Gastroesophageal sphincter (tissue), 4 donors: ENCODE results near the gene IMPDH2. TPM values are rescaled to one million over a fixed set of nuclear protein-coding genes. Genes with fewer than 3 reads are reported as not detected.

Experiments used
- ATAC-seq: fragments of 150-250 bp; one replicate; pipeline ENCODE4 v1.9.1; 2016; ENCODE audit warnings: mild to moderate bottlenecking, moderate library complexity
- H3K27ac ChIP-seq, 4 donors: fragments of 200-600 bp; sonication (generic) in 3 of 4; 1 replicate in 3 of 4; 2 replicates in 1 of 4; pipeline ENCODE4 v1.5.1; 2016 to 2019
- H3K27me3 ChIP-seq: fragments of 200-600 bp; sonication (generic); one replicate; pipeline ENCODE4 v1.5.1; 2019
- H3K36me3 ChIP-seq, 2 donors: fragments of 200-600 bp; sonication (generic); one replicate each; pipeline ENCODE4 v1.5.1; 2019; ENCODE audit warnings: control low read depth in 1 of 2
- H3K4me1 ChIP-seq, 3 donors: fragments of 200-600 bp; sonication (generic); 1 replicate in 2 of 3; 2 replicates in 1 of 3; pipeline ENCODE4 v1.5.1; 2016 to 2019; ENCODE audit warnings: control low read depth in 2 of 3
- H3K4me3 ChIP-seq, 2 donors: fragments of 200-600 bp; sonication (generic); one replicate each; pipeline ENCODE4 v1.5.1; 2019; ENCODE audit warnings: mild to moderate bottlenecking in 1 of 2, moderate library complexity in 1 of 2
- H3K9me3 ChIP-seq, 3 donors: fragments of 200-600 bp; sonication (generic); one replicate each; pipeline ENCODE4 v1.5.1; 2017 to 2019; ENCODE audit warnings: control low read depth in 2 of 3
- EP300 ChIP-seq: sonication (generic); formaldehyde crosslinking; IDR thresholded peaks from one replicate; pipeline ENCODE4 v1.6.1; 2017; ENCODE audit warnings: antibody characterized with exemption, mild to moderate bottlenecking
- POLR2A ChIP-seq, 2 donors: fragments of 450-650 bp; IDR thresholded peaks; one replicate each; pipeline ENCODE4 v1.6.1; 2017; ENCODE audit warnings: antibody characterized with exemption in 2 of 2, mild to moderate bottlenecking in 2 of 2, moderate library complexity in 1 of 2
- POLR2AphosphoS5 ChIP-seq: sonication (generic); formaldehyde crosslinking; IDR thresholded peaks from one replicate; pipeline ENCODE4 v1.6.1; 2017; ENCODE audit warnings: antibody characterized with exemption
- WGBS, 2 donors: methylation state at CpG; one replicate each; pipeline ENCODE4 v1.1.5; 2018; ENCODE audit warnings: low coverage in 1 of 2; 5-methylcytosine and 5-hydroxymethylcytosine counted together
- small RNA-seq, 4 donors: library from RNA; depleted of rRNA; stranded (forward); fragments of <200 nt; gene quantifications; one replicate each; pipeline ENCODE3, GENCODE V24; 2016
- total RNA-seq, 4 donors: library from RNA; depleted of rRNA; stranded (reverse); fragments of >200 nt; gene quantifications; one replicate each; pipeline ENCODE4 v1.1.0, GENCODE V29; 2016
- TF ChIP-seq, protein P1 (sequence below), 4 experiments: fragments of 200-600 bp in 2 of 4; fragments of 450-650 bp in 2 of 4; sonication (generic) in 1 of 4; IDR thresholded peaks; one replicate each; pipeline ENCODE4 v1.5.1; 2017 to 2019; ENCODE audit warnings: antibody characterized with exemption in 4 of 4, mild to moderate bottlenecking in 2 of 4, moderate library complexity in 2 of 4

The IMPDH2 gene
- total RNA-seq, 4 donors from 2014 or later = 89.8 to 179 (median 118) TPM

GRCh38 chr3:48979451-48979850, 49.7 kb downstream of the IMPDH2 start:
- TF ChIP-seq POLR2AphosphoS5 = no peak
- no peak for TF ChIP-seq POLR2A (IDR thresholded peaks at IDR 0.05)
- TF ChIP-seq, protein P1, sequence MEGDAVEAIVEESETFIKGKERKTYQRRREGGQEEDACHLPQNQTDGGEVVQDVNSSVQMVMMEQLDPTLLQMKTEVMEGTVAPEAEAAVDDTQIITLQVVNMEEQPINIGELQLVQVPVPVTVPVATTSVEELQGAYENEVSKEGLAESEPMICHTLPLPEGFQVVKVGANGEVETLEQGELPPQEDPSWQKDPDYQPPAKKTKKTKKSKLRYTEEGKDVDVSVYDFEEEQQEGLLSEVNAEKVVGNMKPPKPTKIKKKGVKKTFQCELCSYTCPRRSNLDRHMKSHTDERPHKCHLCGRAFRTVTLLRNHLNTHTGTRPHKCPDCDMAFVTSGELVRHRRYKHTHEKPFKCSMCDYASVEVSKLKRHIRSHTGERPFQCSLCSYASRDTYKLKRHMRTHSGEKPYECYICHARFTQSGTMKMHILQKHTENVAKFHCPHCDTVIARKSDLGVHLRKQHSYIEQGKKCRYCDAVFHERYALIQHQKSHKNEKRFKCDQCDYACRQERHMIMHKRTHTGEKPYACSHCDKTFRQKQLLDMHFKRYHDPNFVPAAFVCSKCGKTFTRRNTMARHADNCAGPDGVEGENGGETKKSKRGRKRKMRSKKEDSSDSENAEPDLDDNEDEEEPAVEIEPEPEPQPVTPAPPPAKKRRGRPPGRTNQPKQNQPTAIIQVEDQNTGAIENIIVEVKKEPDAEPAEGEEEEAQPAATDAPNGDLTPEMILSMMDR (IDR thresholded peaks at IDR 0.05) = no peak
- TF ChIP-seq EP300 = no peak
- H3K4me1 ChIP-seq = no peaks in the 10 kb centered on the region
- WGBS, 2 donors = 83 to 100% methylated on average over 3 of the region's 3 CpGs
- no peaks in the 10 kb centered on the region for H3K27me3 ChIP-seq
- H3K4me3 ChIP-seq = no peak overlapping the region
- no peak overlapping the region for H3K27ac ChIP-seq
- H3K36me3 ChIP-seq = peaks cover 0 to 100% of the 10 kb centered on the region in 2 donors
- H3K9me3 ChIP-seq = no peaks in the 10 kb centered on the region
- ATAC-seq = no peak

Small RNA genes within 50 kb of the gene (small RNA-seq; reads per million reads assigned to genes)
- gene MIR191 (10,585 to 24,159 (median 17,679) reads per million in 4 donors), gene MIR425 (14.1 to 25.6 (median 22.9) reads per million in 4 donors)

Other genes starting within 250 kb of the IMPDH2 start
- gene PRKAR2A, start 181.5 kb downstream of the IMPDH2 start, total RNA-seq = 10 to 100 TPM; 33.7 to 45.0 (median 44.0) TPM
- 10 to 100 TPM; 19.0 to 47.0 (median 23.9) TPM for gene SLC25A20, start 130.5 kb downstream of the IMPDH2 start, total RNA-seq
- 100 to 1,000 TPM in 3 of 4 donors, 10 to 100 TPM in 1; 92.2 to 143 (median 123) TPM for gene ARIH2, start 110.6 kb downstream of the IMPDH2 start, total RNA-seq
- 10 to 100 TPM; 29.1 to 38.9 (median 35.2) TPM for gene P4HTM, start 39.2 kb downstream of the IMPDH2 start, total RNA-seq
- 100 to 1,000 TPM in 2 of 4 donors, 10 to 100 TPM in 2; 61.5 to 110 (median 99.0) TPM for gene WDR6, start 22.0 kb downstream of the IMPDH2 start, total RNA-seq
- gene DALRD3, start 10.8 kb downstream of the IMPDH2 start, total RNA-seq = 10 to 100 TPM; 11.8 to 29.0 (median 24.6) TPM
- 100 to 1,000 TPM in 3 of 4 donors, 10 to 100 TPM in 1; 79.4 to 131 (median 105) TPM for gene NDUFAF3, start 7.3 kb downstream of the IMPDH2 start, total RNA-seq
- gene QRICH1, start 64.7 kb upstream of the IMPDH2 start, total RNA-seq = 100 to 1,000 TPM in 1 of 4 donors, 10 to 100 TPM in 3; 66.2 to 171 (median 81.8) TPM
- 100 to 1,000 TPM; 148 to 205 (median 183) TPM for gene QARS1, start 75.4 kb upstream of the IMPDH2 start, total RNA-seq
- 100 to 1,000 TPM in 1 of 4 donors, 10 to 100 TPM in 3; 53.4 to 114 (median 76.4) TPM for gene USP19, start 91.4 kb upstream of the IMPDH2 start, total RNA-seq
- gene LAMB2, start 103.7 kb upstream of the IMPDH2 start, total RNA-seq = 100 to 1,000 TPM; 578 to 980 (median 645) TPM
- gene CCDC71, start 136.9 kb upstream of the IMPDH2 start, total RNA-seq = 10 to 100 TPM; 15.6 to 31.2 (median 25.3) TPM
- 100 to 1,000 TPM in 3 of 4 donors, 10 to 100 TPM in 1; 39.8 to 126 (median 114) TPM for gene KLHDC8B, start 142.2 kb upstream of the IMPDH2 start, total RNA-seq
- gene C3orf62, start 247.8 kb upstream of the IMPDH2 start, total RNA-seq = 10 to 100 TPM in 1 of 4 donors, 1 to 10 TPM in 3; 3.5 to 14.9 (median 4.2) TPM